Trophoblast cell (in vitro differentiated cells and primary cell): ENCODE results near the gene PSD4.

Source experiments
- DNase-seq, 2 donors: peaks; one replicate each; pipeline ENCODE4 v3.0.0-alpha.2; 2016
- H2AFZ ChIP-seq: 2 replicates; pipeline ENCODE4 v1.6.1; 2013; ENCODE audit warnings: low read length, moderate library complexity, mild to moderate bottlenecking; ENCODE audit not compliant: insufficient read depth, poor library complexity
- H2AK5ac ChIP-seq: 2 replicates; pipeline ENCODE4 v1.6.1; 2013; ENCODE audit warnings: mild to moderate bottlenecking, low read length
- H2BK120ac ChIP-seq: 2 replicates; pipeline ENCODE4 v1.6.1; 2013; ENCODE audit warnings: low read length, mild to moderate bottlenecking, moderate library complexity; ENCODE audit not compliant: insufficient read depth, poor library complexity
- H2BK12ac ChIP-seq: 2 replicates; pipeline ENCODE4 v1.6.1; 2013; ENCODE audit warnings: mild to moderate bottlenecking, low read length, moderate library complexity
- H2BK5ac ChIP-seq: 2 replicates; pipeline ENCODE4 v1.6.1; 2013; ENCODE audit warnings: low read length, low read depth, moderate library complexity, mild to moderate bottlenecking; ENCODE audit not compliant: poor library complexity
- H3K14ac ChIP-seq: 2 replicates; pipeline ENCODE4 v1.6.1; 2013; ENCODE audit warnings: mild to moderate bottlenecking, low read length
- H3K18ac ChIP-seq: 2 replicates; pipeline ENCODE4 v1.6.1; 2013; ENCODE audit warnings: mild to moderate bottlenecking, low read length
- H3K23ac ChIP-seq: 2 replicates; pipeline ENCODE4 v1.6.1; 2013; ENCODE audit warnings: low read length
- H3K27ac ChIP-seq: 2 replicates; pipeline ENCODE4 v1.5.1; 2013; ENCODE audit warnings: low read depth, mild to moderate bottlenecking, inconsistent platforms, low read length, moderate library complexity
- H3K27me3 ChIP-seq: 2 replicates; pipeline ENCODE4 v1.6.1; 2013; ENCODE audit warnings: inconsistent platforms, mild to moderate bottlenecking, low read length, moderate library complexity; ENCODE audit not compliant: insufficient read depth
- H3K36me3 ChIP-seq, 2 experiments: 1 replicate in 1 of 2; 2 replicates in 1 of 2; pipeline ENCODE4 v1.6.1; 2013; ENCODE audit warnings: low read length in 2 of 2, mild to moderate bottlenecking in 2 of 2, moderate library complexity in 1 of 2; ENCODE audit not compliant: insufficient read depth in 2 of 2, control insufficient read depth in 1 of 2
- H3K4ac ChIP-seq: 2 replicates; pipeline ENCODE4 v1.6.1; 2013; ENCODE audit warnings: low read depth, mild to moderate bottlenecking, low read length, moderate library complexity
- H3K4me1 ChIP-seq, 2 experiments: 1 replicate in 1 of 2; 2 replicates in 1 of 2; pipeline ENCODE4 v1.6.1; 2013; ENCODE audit warnings: low read length in 2 of 2, mild to moderate bottlenecking in 2 of 2, moderate library complexity in 1 of 2; ENCODE audit not compliant: insufficient read depth in 2 of 2, control insufficient read depth in 1 of 2
- H3K4me2 ChIP-seq: 2 replicates; pipeline ENCODE4 v1.6.1; 2013; ENCODE audit warnings: inconsistent platforms, mild to moderate bottlenecking, low read length, moderate library complexity
- H3K4me3 ChIP-seq: 2 replicates; pipeline ENCODE4 v1.5.1; 2013; ENCODE audit warnings: mild to moderate bottlenecking, low read depth, low read length, inconsistent platforms
- H3K79me1 ChIP-seq: one replicate; pipeline ENCODE4 v1.6.1; 2013; ENCODE audit warnings: low read length
- H3K79me2 ChIP-seq: 2 replicates; pipeline ENCODE4 v1.6.1; 2013; ENCODE audit warnings: low read length, mild to moderate bottlenecking; ENCODE audit not compliant: control insufficient read depth, insufficient read depth, poor library complexity
- H3K9ac ChIP-seq: 2 replicates; pipeline ENCODE4 v1.6.1; 2013; ENCODE audit warnings: mild to moderate bottlenecking, low read length
- H3K9me3 ChIP-seq: 2 replicates; pipeline ENCODE4 v1.6.1; 2013; ENCODE audit warnings: low read depth, mild to moderate bottlenecking, control low read depth, inconsistent platforms, low read length; ENCODE audit not compliant: insufficient read depth
- H4K12ac ChIP-seq: 2 replicates; pipeline ENCODE4 v1.6.1; 2013; ENCODE audit warnings: low read depth, mild to moderate bottlenecking, low read length, moderate library complexity
- H4K8ac ChIP-seq: 2 replicates; pipeline ENCODE4 v1.6.1; 2013; ENCODE audit warnings: low read depth, mild to moderate bottlenecking, low read length, moderate library complexity
- H4K91ac ChIP-seq: one replicate; pipeline ENCODE4 v1.6.1; 2013; ENCODE audit warnings: low read depth, mild to moderate bottlenecking, low read length, moderate library complexity
- WGBS: extraction: QIAGEN DNeasy Blood & Tissue Kit; methylation state at CpG from one replicate; pipeline ENCODE4 v1.1.7; 2013; ENCODE audit warnings: missing lambda C conversion rate; ENCODE audit not compliant: insufficient read length, insufficient coverage; ENCODE audit errors: extremely low coverage; 5-methylcytosine and 5-hydroxymethylcytosine counted together

The PSD4 gene

GRCh38 chr2:113209646-113210171 is 35.9 kb downstream of the PSD4 start:
- WGBS = no CpG with 5 or more reads among the region's 15 CpGs
- Histone ChIP-seq H3K4ac (no peak overlapping the region), H3K4me1 (peaks cover 0 to 3% of the 10 kb centered on the region in 2 experiments)

DNA sequence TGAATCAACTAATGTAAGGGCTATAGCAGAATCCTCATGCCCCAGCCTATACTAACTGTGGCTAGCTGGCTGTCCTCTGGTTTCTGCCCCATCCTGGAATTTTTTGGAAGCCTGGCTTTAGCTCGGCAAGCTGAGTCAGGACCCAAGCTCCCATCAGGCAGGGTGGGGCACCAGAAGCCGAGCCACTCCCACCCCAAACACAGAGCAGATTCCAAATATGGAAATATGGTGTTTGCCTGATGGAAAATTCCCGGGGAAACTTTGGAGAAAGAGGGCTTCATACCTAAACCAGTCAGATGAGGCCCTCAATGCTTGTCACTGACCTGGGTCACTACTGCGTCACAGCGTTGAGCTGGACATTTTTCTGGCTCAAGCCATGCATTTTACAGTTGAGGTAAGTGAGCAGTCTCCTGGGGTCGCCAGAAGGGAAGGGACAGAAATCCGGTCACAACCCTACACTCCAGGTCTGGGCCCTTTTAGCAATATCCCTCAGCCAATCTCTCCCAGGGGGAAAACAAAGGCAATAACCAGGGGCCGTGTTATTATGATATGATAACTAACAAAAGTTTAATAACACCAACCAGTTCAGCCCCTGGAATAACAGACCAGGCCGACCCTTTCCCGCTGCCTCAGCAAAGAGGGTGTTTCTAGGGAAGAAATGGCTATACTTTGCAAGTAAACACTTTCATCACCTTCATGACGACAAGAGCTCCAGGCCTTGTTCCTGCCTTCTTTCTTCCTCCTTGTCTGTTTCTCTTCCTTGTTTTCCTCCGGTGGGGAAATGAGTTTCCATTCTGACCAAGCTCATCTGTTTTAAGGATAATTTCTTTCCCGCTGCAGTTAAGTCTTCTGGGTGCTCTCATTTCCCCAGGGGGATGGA is 37.7 kb downstream of the PSD4 start:
- H3K18ac ChIP-seq = no peak overlapping the region
- H2AK5ac ChIP-seq = no peak overlapping the region
- peaks cover 0 to 3% of the 10 kb centered on the region in 2 experiments for H3K4me1 ChIP-seq
- H3K23ac ChIP-seq = no peak overlapping the region
- no peaks in the 10 kb centered on the region for H3K36me3 ChIP-seq
- no peak overlapping the region for H3K4me3 ChIP-seq
- no peaks in the 10 kb centered on the region for H3K79me1 ChIP-seq
- H3K9me3 ChIP-seq = no peaks in the 10 kb centered on the region
- H3K9ac ChIP-seq = no peak overlapping the region
- H2AFZ ChIP-seq = no peak overlapping the region
- H4K8ac ChIP-seq = no peak overlapping the region
- no peak overlapping the region for H4K12ac ChIP-seq
- H2BK12ac ChIP-seq = no peak overlapping the region
- H3K4ac ChIP-seq = no peak overlapping the region
- H3K14ac ChIP-seq = no peak overlapping the region
- H3K79me2 ChIP-seq = no peaks in the 10 kb centered on the region
- H3K27ac ChIP-seq = no peak overlapping the region
- H2BK120ac ChIP-seq = no peak overlapping the region
- H4K91ac ChIP-seq = no peak overlapping the region
- DNase-seq = peak in 1 of 2 donors; percentile 50
- no CpG with 5 or more reads among the region's 13 CpGs for WGBS
- no peaks in the 10 kb centered on the region for H3K27me3 ChIP-seq
- no peak overlapping the region for H2BK5ac ChIP-seq
- H3K4me2 ChIP-seq = no peak overlapping the region

More at GRCh38 chr2:113209646-113210171, 35.9 kb downstream of the PSD4 start:
- H3K79me1 ChIP-seq = no peaks in the 10 kb centered on the region
- H4K8ac ChIP-seq = no peak overlapping the region
- no peaks in the 10 kb centered on the region for H3K27me3 ChIP-seq
- no peak overlapping the region for H4K91ac ChIP-seq
- no peak overlapping the region for H3K9ac ChIP-seq
- H3K4me2 ChIP-seq = no peak overlapping the region
- H3K23ac ChIP-seq = peak overlapping the region; percentile 35
- no peak overlapping the region for H2BK120ac ChIP-seq
- H3K4me3 ChIP-seq = no peak overlapping the region
- H3K18ac ChIP-seq = no peak overlapping the region
- H2AK5ac ChIP-seq = no peak overlapping the region
- no peak overlapping the region for H2BK5ac ChIP-seq
- no peak overlapping the region for H2BK12ac ChIP-seq
- no peak overlapping the region for H2AFZ ChIP-seq
- H4K12ac ChIP-seq = no peak overlapping the region
- no peak for DNase-seq
- no peaks in the 10 kb centered on the region for H3K36me3 ChIP-seq
- H3K79me2 ChIP-seq = no peaks in the 10 kb centered on the region
- H3K9me3 ChIP-seq = no peaks in the 10 kb centered on the region
- no peak overlapping the region for H3K27ac ChIP-seq
- H3K14ac ChIP-seq = no peak overlapping the region

- WGBS = no CpG with 5 or more reads among the region's 26 CpGs
- Histone ChIP-seq H2BK12ac (no peak overlapping the region), H3K4me2 (no peak overlapping the region), H3K79me1 (no peaks in the 10 kb centered on the region), H4K91ac (no peak overlapping the region), H2AFZ (no peak overlapping the region), H3K36me3 (no peaks in the 10 kb centered on the region), H3K4me1 (peaks cover 0 to 3% of the 10 kb centered on the region in 2 experiments), H3K9ac (no peak overlapping the region), H3K14ac (no peak overlapping the region), H3K4ac (no peak overlapping the region), H3K9me3 (no peaks in the 10 kb centered on the region), H3K18ac (no peak overlapping the region), H2AK5ac (no peak overlapping the region), H4K12ac (no peak overlapping the region), H3K79me2 (no peaks in the 10 kb centered on the region), H2BK5ac (no peak overlapping the region), H3K23ac (no peak overlapping the region), H3K27ac (no peak overlapping the region), H4K8ac (no peak overlapping the region), H2BK120ac (no peak overlapping the region), H3K27me3 (no peaks in the 10 kb centered on the region), H3K4me3 (no peak overlapping the region)
- no peak for DNase-seq
Observed at GRCh38 chr2:113212245-113213060, 38.7 kb downstream of the PSD4 start.

GRCh38 chr2:113213061-113213930 is 39.5 kb downstream of the PSD4 start:
- no peak overlapping the region for H3K23ac ChIP-seq
- no peak overlapping the region for H2AK5ac ChIP-seq
- H2BK120ac ChIP-seq = no peak overlapping the region
- no peak overlapping the region for H3K4me2 ChIP-seq
- H4K12ac ChIP-seq = no peak overlapping the region
- H3K9ac ChIP-seq = no peak overlapping the region
- peaks cover 0 to 3% of the 10 kb centered on the region in 2 experiments for H3K4me1 ChIP-seq
- H3K14ac ChIP-seq = no peak overlapping the region
- no peak overlapping the region for H3K27ac ChIP-seq
- no peak for DNase-seq
- no peaks in the 10 kb centered on the region for H3K79me2 ChIP-seq
- no peak overlapping the region for H3K4ac ChIP-seq
- no peak overlapping the region for H3K18ac ChIP-seq
- H3K79me1 ChIP-seq = no peaks in the 10 kb centered on the region
- no peaks in the 10 kb centered on the region for H3K36me3 ChIP-seq
- H4K8ac ChIP-seq = no peak overlapping the region
- H2BK12ac ChIP-seq = no peak overlapping the region
- no peak overlapping the region for H2BK5ac ChIP-seq
- 100% methylated on average over 1 of the region's 14 CpGs for whole genome bisulfite sequencing
- no peaks in the 10 kb centered on the region for H3K27me3 ChIP-seq
- no peaks in the 10 kb centered on the region for H3K9me3 ChIP-seq
- H2AFZ ChIP-seq = no peak overlapping the region
- no peak overlapping the region for H3K4me3 ChIP-seq
- no peak overlapping the region for H4K91ac ChIP-seq
